Liver (tissue), 9 donors: ENCODE data around the gene SLC12A6. TPM values are rescaled to one million over a fixed set of nuclear protein-coding genes. Genes with fewer than 3 reads are reported as not detected.
A peak's percentile ranks its signal among the peaks of the same experiment; 100 is the strongest.
"Not testable (repeated sequence)": the region's sequence is repeated elsewhere in the genome, so short reads cannot be mapped to it uniquely, and the experiment has no call there.

Source experiments
- DNase-seq: peaks from one replicate; pipeline ENCODE4 v3.0.0-alpha.2; 2017; ENCODE audit warnings: low spot score
- H3K27ac ChIP-seq, 2 donors: one replicate each; pipeline ENCODE4 v1.7.0; 2013; ENCODE audit warnings: inconsistent platforms in 2 of 2, low read length in 2 of 2, control low read depth in 1 of 2, low read depth in 1 of 2, mild to moderate bottlenecking in 1 of 2
- H3K27me3 ChIP-seq, 4 donors: one replicate each; pipeline versions ENCODE4 v1.6.1 to v1.7.0; 2013; ENCODE audit warnings: low read length in 3 of 4, inconsistent platforms in 1 of 4, mild to moderate bottlenecking in 1 of 4, moderate library complexity in 1 of 4; ENCODE audit not compliant: control insufficient read depth in 4 of 4, insufficient read depth in 4 of 4
- H3K36me3 ChIP-seq, 4 donors: one replicate each; pipeline versions ENCODE4 v1.6.1 to v1.7.0; 2013; ENCODE audit warnings: low read length in 3 of 4, mild to moderate bottlenecking in 3 of 4, low read depth in 1 of 4, moderate library complexity in 1 of 4; ENCODE audit not compliant: control insufficient read depth in 4 of 4, insufficient read depth in 3 of 4
- H3K4me1 ChIP-seq, 4 donors: one replicate each; pipeline versions ENCODE4 v1.6.1 to v1.7.0; 2013; ENCODE audit warnings: low read length in 3 of 4, mild to moderate bottlenecking in 3 of 4, moderate library complexity in 1 of 4; ENCODE audit not compliant: control insufficient read depth in 4 of 4, insufficient read depth in 4 of 4
- H3K4me3 ChIP-seq, 3 donors: one replicate each; pipeline versions ENCODE4 v1.6.1 to v1.7.0; 2013; ENCODE audit warnings: low read length in 3 of 3, control low read depth in 1 of 3, low read depth in 1 of 3, mild to moderate bottlenecking in 1 of 3
- H3K9ac ChIP-seq, 2 donors: one replicate each; pipeline ENCODE4 v1.7.0; 2013; ENCODE audit warnings: low read length in 2 of 2, mild to moderate bottlenecking in 2 of 2, moderate library complexity in 2 of 2, control low read depth in 1 of 2, low read depth in 1 of 2
- H3K9me3 ChIP-seq, 4 donors: one replicate each; pipeline versions ENCODE4 v1.6.1 to v1.7.0; 2013; ENCODE audit warnings: low read length in 3 of 4; ENCODE audit not compliant: control insufficient read depth in 4 of 4
- CTCF ChIP-seq: fragments of 150-350 bp; IDR thresholded peaks from 2 replicates; pipeline ENCODE4 v1.5.1; 2017; ENCODE audit warnings: improper control_type of control experiment, low read depth, low read length; ENCODE audit not compliant: missing input control
- FOXA1 ChIP-seq: IDR thresholded peaks from 2 replicates; pipeline ENCODE4 v1.6.1; 2016; ENCODE audit warnings: antibody characterized with exemption
- FOXA2 ChIP-seq: IDR thresholded peaks from 2 replicates; pipeline ENCODE4 v1.6.1; 2016; ENCODE audit warnings: antibody characterized with exemption
- HNF4A ChIP-seq, 2 donors: conservative IDR thresholded peaks; 2 replicates each; pipeline ENCODE4 v1.6.1; 2016; ENCODE audit warnings: antibody characterized with exemption in 2 of 2, mild to moderate bottlenecking in 2 of 2
- NR2F2 ChIP-seq: IDR thresholded peaks from 2 replicates; pipeline ENCODE4 v1.6.1; 2016; ENCODE audit warnings: antibody characterized with exemption
- RAD21 ChIP-seq, 2 donors: IDR thresholded peaks; 2 replicates each; pipeline ENCODE4 v1.6.1; 2016; ENCODE audit warnings: antibody characterized with exemption in 2 of 2, mild to moderate bottlenecking in 2 of 2
- TAF1 ChIP-seq: conservative IDR thresholded peaks from 2 replicates; pipeline ENCODE4 v1.6.1; 2016; ENCODE audit warnings: antibody characterized with exemption, mild to moderate bottlenecking
- YY1 ChIP-seq: IDR thresholded peaks from 2 replicates; pipeline ENCODE4 v1.6.1; 2016; ENCODE audit warnings: antibody characterized with exemption, mild to moderate bottlenecking
- ZBTB33 ChIP-seq: IDR thresholded peaks from 2 replicates; pipeline ENCODE4 v1.6.1; 2016; ENCODE audit warnings: antibody characterized with exemption
- WGBS: extraction: QIAGEN DNeasy Blood & Tissue Kit; methylation state at CpG from one replicate; pipeline ENCODE4 v1.1.7; 2013; 5-methylcytosine and 5-hydroxymethylcytosine counted together
- polyA plus RNA-seq, 2 donors: library from polyadenylated mRNA; stranded (reverse) in 1 of 2; unstranded in 1 of 2; fragments of 200-250 nt in 1 of 2; fragments of >200 nt in 1 of 2; fragmentation: Nextera tagmentation in 1 of 2; extraction: Ambion mirVana in 1 of 2; gene quantifications; one replicate each; pipeline versions ENCODE4 v1.2.1 to v1.2.3, GENCODE V29; 2013 to 2015
- total RNA-seq, 2 donors: library from RNA; depleted of rRNA; stranded (reverse); fragments of >200 nt; gene quantifications; one replicate each; pipeline ENCODE4 v1.2.3, GENCODE V29; 2014
- donor health status: healthy.
- donor health status: healthy.
- donor health status: healthy.
- donor health status: healthy.
- donor health status: healthy.

Gene SLC12A6
- total RNA-seq (10 to 100 TPM; 11.8 to 17.8 TPM), polyA plus RNA-seq (1 to 10 TPM; 1.9 to 2.4 TPM)

- DNase-seq = peak; percentile 91
- Histone ChIP-seq H3K4me3 (peak within 1 kb of the TSS; percentile 64 to 89 (median 80)), H3K4me1 (peaks cover 0 to 16% (median 10%) of the 10 kb centered on the region in 4 donors), H3K36me3 (peaks cover 0 to 6% (median 1%) of the 10 kb centered on the region in 4 donors), H3K9ac (peak within 1 kb of the TSS; percentile 64 to 71), H3K27ac (peak within 1 kb of the TSS; percentile 73 to 92), H3K27me3 (no peaks in the 10 kb centered on the region), H3K9me3 (no peaks in the 10 kb centered on the region)
- under 1% methylated on average over 78 of the region's 78 CpGs for WGBS
- TF ChIP-seq YY1 (no peak), FOXA2 (peak; percentile 19), CTCF (no peak), NR2F2 (no peak), RAD21 (IDR thresholded peaks at IDR 0.05) (no peak), TAF1 (peak; percentile 20), ZBTB33 (no peak), HNF4A (conservative IDR thresholded peaks at IDR 0.05) (no peak), FOXA1 (no peak)
Observed at GRCh38 chr15:34337557-34338306, at the start of gene SLC12A6. TSS of gene SLC12A6 (minus strand) at chr15:34337781. CDS start at chr15:34336680, 1,101 bp downstream.

- H3K4me3 ChIP-seq, H3K4me1 ChIP-seq, H3K9ac ChIP-seq, DNase-seq, H3K36me3 ChIP-seq, H3K27ac ChIP-seq, H3K27me3 ChIP-seq, H3K9me3 ChIP-seq: not testable (repeated sequence)
- WGBS = no CpG with 5 or more reads among the region's 19 CpGs
Observed at GRCh38 chr15:34381829-34382521, 44.4 kb upstream of the SLC12A6 start.

GRCh38 chr15:34380491-34380890, 42.9 kb upstream of the SLC12A6 start:
- DNase-seq, H3K4me3 ChIP-seq, H3K27me3 ChIP-seq, H3K9ac ChIP-seq, H3K36me3 ChIP-seq, H3K4me1 ChIP-seq, H3K27ac ChIP-seq, H3K9me3 ChIP-seq: not testable (repeated sequence)
- WGBS = 83% methylated on average over 4 of the region's 4 CpGs
